ENCODE results near the gene PDSS2.

DNA sequence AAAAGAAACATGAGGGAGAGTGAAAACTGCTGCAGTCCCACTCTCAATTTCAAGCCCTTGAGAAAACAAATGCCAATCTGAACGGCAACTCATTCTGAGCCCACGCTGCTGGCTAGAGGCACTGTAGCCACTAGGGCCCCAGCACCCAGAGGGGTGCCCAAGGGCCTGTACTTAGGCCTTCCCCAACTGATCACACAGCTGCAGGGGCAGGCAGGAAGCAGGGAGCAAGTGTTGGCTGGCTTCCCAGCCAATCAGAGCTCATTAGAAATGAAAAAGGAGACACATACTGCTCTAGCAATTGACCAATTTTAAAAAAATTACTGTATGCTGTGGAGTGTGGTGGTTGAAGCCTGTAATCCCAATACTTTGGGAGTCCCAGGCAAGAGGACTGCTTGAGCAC, 340.4 kb downstream of the PDSS2 start:
- TF ChIP-seq CTCF (IDR thresholded peaks at IDR 0.05) (no peak), POLR2A (IDR thresholded peaks at IDR 0.05) (no peak), POLR2AphosphoS5 (IDR thresholded peaks at IDR 0.05) (no peak), EP300 (IDR thresholded peaks at IDR 0.05) (no peak)
